HepG2 (cell line): ENCODE results near the gene CHID1. TPM values are rescaled to one million over a fixed set of nuclear protein-coding genes. Genes with fewer than 3 reads are reported as not detected.

Experiments used
- BCL6 ChIP-seq: IDR thresholded peaks from 2 replicates; pipeline ENCODE4 v1.6.1; 2016; ENCODE audit warnings: missing genetic modification reagents, missing compliant biosample characterization
- BRD4 ChIP-seq: sonication (generic); formaldehyde crosslinking; IDR thresholded peaks from 2 replicates; pipeline ENCODE4 v1.4.0; 2020; ENCODE audit warnings: missing genetic modification reagents
- CC2D1A ChIP-seq: sonication (generic); formaldehyde crosslinking; IDR thresholded peaks from 2 replicates; pipeline ENCODE4 v1.8.1; 2023; ENCODE audit warnings: mild to moderate bottlenecking, missing genetic modification reagents
- EED ChIP-seq: sonication (generic); formaldehyde crosslinking; IDR thresholded peaks from 2 replicates; pipeline ENCODE4 v1.5.0; 2020; ENCODE audit warnings: mild to moderate bottlenecking, missing genetic modification reagents
- PHF8 ChIP-seq: sonication (generic); formaldehyde crosslinking; IDR thresholded peaks from 2 replicates; pipeline ENCODE4 v1.5.0; 2020; ENCODE audit warnings: missing genetic modification reagents
- POLR2A ChIP-seq, 2 experiments: IDR thresholded peaks; 2 replicates each; pipeline ENCODE4 v1.6.1; 2011; ENCODE audit warnings: low read depth in 2 of 2, low read length in 2 of 2, mild to moderate bottlenecking in 1 of 2, moderate library complexity in 1 of 2; ENCODE audit not compliant: insufficient read depth in 1 of 2
- POLR2G ChIP-seq: fragments of 200-400 bp; formaldehyde crosslinking; IDR thresholded peaks from 2 replicates; pipeline ENCODE4 v1.6.1; 2018; ENCODE audit warnings: mild to moderate bottlenecking, low read depth, low read length, moderate library complexity
- PRMT3 ChIP-seq: sonication (generic); formaldehyde crosslinking; IDR thresholded peaks from 2 replicates; pipeline ENCODE4 v1.8.1; 2022; ENCODE audit warnings: low read depth, mild to moderate bottlenecking, moderate library complexity, missing genetic modification reagents, borderline replicate concordance
- SOX13 ChIP-seq, 3 experiments: fragments of 450-650 bp in 1 of 3; sonication (generic) in 1 of 3; formaldehyde crosslinking in 1 of 3; IDR thresholded peaks in 2 of 3; conservative IDR thresholded peaks in 1 of 3; 2 replicates each; pipeline versions ENCODE4 v1.5.0 to v1.6.1; 2016 to 2020; ENCODE audit warnings: antibody characterized with exemption in 1 of 3, mild to moderate bottlenecking in 1 of 3, missing compliant biosample characterization in 1 of 3, missing genetic modification reagents in 1 of 3, moderate library complexity in 1 of 3
- ZNF674 ChIP-seq: sonication (generic); formaldehyde crosslinking; IDR thresholded peaks from 2 replicates; pipeline ENCODE4 v1.5.0; 2020; ENCODE audit warnings: low read depth, mild to moderate bottlenecking, missing genetic modification reagents
- ZNF878 ChIP-seq: sonication (generic); formaldehyde crosslinking; IDR thresholded peaks from 2 replicates; pipeline ENCODE4 v1.8.1; 2023; ENCODE audit warnings: mild to moderate bottlenecking, missing genetic modification reagents, moderate library complexity
- ZSCAN9 ChIP-seq: IDR thresholded peaks from 2 replicates; pipeline ENCODE4 v1.6.1; 2016; ENCODE audit warnings: borderline replicate concordance
- polyA plus RNA-seq, 8 experiments: library from polyadenylated mRNA; depleted of rRNA in 3 of 8; stranded (reverse) in 7 of 8; unstranded in 1 of 8; fragments of >200 nt; fragmentation: Illumina TruSeq in 4 of 8; extraction: Trizol in 4 of 8; gene quantifications; 2 replicates each; pipeline versions ENCODE4 v1.2.1 to v1.2.3, GENCODE V29; 2011 to 2016; ENCODE audit warnings: low read depth in 4 of 8, missing spikeins in 1 of 8, mixed read lengths in 1 of 8; ENCODE audit not compliant: insufficient read depth in 1 of 8
- total RNA-seq, 5 experiments: library from RNA; depleted of rRNA; stranded (reverse); fragments of >200 nt; fragmentation: Illumina TruSeq; extraction: Trizol; gene quantifications; 2 replicates each; pipeline ENCODE4 v1.2.3, GENCODE V29; 2016; ENCODE audit warnings: low read depth in 1 of 5
- TF ChIP-seq, protein P1 (sequence below): IDR thresholded peaks from 2 replicates; pipeline ENCODE4 v1.6.1; 2012; ENCODE audit warnings: low read length, improper control_type of control experiment
- TF ChIP-seq, protein P2 (sequence below): sonication (generic); formaldehyde crosslinking; IDR thresholded peaks from 2 replicates; pipeline ENCODE4 v1.9.0; 2021; ENCODE audit warnings: missing genetic modification reagents, borderline replicate concordance
- TF ChIP-seq, protein P3 (sequence below): sonication (generic); formaldehyde crosslinking; IDR thresholded peaks from 2 replicates; pipeline ENCODE4 v1.4.0; 2020; ENCODE audit warnings: missing genetic modification reagents, borderline replicate concordance
- TF ChIP-seq, protein P4 (sequence below): IDR thresholded peaks from 2 replicates; pipeline ENCODE4 v1.6.1; 2016; ENCODE audit warnings: mild to moderate bottlenecking

The CHID1 gene
- total and polyA plus RNA-seq, 2 of the 13 experiments (the other 11 are each of a cell fraction or from before 2014, with no cell fraction given), result 65.1 to 93.6 TPM

DNA sequence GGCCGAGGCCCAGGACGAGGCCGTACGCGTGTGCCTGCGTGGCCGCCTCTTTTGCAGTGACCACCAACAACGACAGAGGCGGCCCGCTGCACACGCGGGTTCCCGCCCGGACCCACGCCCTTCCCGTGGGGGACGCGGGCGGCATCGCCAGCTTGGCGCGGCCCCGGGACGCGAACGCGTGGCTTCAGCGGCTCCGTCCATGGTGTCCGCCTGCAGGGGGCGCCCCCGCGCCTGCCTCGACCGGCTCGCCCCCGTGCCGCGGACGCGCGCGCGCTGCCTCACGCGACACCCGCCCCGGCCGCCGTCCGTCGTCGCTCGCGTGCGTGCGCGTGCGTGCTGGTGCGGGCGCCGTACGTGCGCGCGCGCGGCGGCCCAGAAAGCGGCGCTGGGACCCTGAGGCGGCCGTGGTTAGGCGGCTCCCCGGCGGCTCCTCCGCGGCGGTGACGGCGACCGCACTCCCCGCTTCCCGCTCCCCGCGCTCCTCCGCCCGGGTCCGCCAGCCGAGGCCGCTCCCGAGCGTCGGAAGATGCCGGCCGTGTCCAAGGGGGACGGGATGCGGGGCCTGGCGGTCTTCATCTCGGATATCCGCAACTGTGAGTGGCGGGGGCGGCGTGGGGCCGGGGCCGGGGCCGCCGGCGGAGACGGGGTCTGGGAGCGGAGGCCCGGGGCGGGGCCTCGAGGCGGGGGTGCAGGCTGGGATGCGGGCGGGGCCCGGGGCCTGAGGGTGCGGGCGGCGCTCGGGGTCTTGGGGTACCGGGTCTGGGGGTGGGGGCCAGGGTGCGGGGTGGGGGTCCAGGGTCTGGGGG is 15.1 kb upstream of the CHID1 start, which contains the start of gene AP2A2 (continued):
- TF ChIP-seq, protein P1, sequence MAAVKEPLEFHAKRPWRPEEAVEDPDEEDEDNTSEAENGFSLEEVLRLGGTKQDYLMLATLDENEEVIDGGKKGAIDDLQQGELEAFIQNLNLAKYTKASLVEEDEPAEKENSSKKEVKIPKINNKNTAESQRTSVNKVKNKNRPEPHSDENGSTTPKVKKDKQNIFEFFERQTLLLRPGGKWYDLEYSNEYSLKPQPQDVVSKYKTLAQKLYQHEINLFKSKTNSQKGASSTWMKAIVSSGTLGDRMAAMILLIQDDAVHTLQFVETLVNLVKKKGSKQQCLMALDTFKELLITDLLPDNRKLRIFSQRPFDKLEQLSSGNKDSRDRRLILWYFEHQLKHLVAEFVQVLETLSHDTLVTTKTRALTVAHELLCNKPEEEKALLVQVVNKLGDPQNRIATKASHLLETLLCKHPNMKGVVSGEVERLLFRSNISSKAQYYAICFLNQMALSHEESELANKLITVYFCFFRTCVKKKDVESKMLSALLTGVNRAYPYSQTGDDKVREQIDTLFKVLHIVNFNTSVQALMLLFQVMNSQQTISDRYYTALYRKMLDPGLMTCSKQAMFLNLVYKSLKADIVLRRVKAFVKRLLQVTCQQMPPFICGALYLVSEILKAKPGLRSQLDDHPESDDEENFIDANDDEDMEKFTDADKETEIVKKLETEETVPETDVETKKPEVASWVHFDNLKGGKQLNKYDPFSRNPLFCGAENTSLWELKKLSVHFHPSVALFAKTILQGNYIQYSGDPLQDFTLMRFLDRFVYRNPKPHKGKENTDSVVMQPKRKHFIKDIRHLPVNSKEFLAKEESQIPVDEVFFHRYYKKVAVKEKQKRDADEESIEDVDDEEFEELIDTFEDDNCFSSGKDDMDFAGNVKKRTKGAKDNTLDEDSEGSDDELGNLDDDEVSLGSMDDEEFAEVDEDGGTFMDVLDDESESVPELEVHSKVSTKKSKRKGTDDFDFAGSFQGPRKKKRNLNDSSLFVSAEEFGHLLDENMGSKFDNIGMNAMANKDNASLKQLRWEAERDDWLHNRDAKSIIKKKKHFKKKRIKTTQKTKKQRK, result no peak
- no peak for TF ChIP-seq ZNF878
- TF ChIP-seq, protein P2, sequence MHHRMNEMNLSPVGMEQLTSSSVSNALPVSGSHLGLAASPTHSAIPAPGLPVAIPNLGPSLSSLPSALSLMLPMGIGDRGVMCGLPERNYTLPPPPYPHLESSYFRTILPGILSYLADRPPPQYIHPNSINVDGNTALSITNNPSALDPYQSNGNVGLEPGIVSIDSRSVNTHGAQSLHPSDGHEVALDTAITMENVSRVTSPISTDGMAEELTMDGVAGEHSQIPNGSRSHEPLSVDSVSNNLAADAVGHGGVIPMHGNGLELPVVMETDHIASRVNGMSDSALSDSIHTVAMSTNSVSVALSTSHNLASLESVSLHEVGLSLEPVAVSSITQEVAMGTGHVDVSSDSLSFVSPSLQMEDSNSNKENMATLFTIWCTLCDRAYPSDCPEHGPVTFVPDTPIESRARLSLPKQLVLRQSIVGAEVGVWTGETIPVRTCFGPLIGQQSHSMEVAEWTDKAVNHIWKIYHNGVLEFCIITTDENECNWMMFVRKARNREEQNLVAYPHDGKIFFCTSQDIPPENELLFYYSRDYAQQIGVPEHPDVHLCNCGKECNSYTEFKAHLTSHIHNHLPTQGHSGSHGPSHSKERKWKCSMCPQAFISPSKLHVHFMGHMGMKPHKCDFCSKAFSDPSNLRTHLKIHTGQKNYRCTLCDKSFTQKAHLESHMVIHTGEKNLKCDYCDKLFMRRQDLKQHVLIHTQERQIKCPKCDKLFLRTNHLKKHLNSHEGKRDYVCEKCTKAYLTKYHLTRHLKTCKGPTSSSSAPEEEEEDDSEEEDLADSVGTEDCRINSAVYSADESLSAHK (CRISPR knock-in tag), result no peak
- TF ChIP-seq POLR2A (IDR thresholded peaks at IDR 0.05; ENCODE audit: insufficient read depth in 1 of 2, low read depth in 2 of 2, low read length in 2 of 2), result 0 out of 4 replicates have a peak, but pooled peaks of 1 of the 2 experiments have one; percentile 8
- peak; percentile 69 for TF ChIP-seq PHF8 (CRISPR knock-in tag)
- TF ChIP-seq CC2D1A (CRISPR knock-in tag), result no peak
- no peak for TF ChIP-seq BRD4 (CRISPR knock-in tag)
- TF ChIP-seq SOX13 (IDR thresholded peaks at IDR 0.05), result no peak
- TF ChIP-seq SOX13 (CRISPR knock-in tag; conservative IDR thresholded peaks at IDR 0.05 in 1 of 2, IDR thresholded peaks at IDR 0.05 in 1 of 2), result no peak
- TF ChIP-seq, protein P3, sequence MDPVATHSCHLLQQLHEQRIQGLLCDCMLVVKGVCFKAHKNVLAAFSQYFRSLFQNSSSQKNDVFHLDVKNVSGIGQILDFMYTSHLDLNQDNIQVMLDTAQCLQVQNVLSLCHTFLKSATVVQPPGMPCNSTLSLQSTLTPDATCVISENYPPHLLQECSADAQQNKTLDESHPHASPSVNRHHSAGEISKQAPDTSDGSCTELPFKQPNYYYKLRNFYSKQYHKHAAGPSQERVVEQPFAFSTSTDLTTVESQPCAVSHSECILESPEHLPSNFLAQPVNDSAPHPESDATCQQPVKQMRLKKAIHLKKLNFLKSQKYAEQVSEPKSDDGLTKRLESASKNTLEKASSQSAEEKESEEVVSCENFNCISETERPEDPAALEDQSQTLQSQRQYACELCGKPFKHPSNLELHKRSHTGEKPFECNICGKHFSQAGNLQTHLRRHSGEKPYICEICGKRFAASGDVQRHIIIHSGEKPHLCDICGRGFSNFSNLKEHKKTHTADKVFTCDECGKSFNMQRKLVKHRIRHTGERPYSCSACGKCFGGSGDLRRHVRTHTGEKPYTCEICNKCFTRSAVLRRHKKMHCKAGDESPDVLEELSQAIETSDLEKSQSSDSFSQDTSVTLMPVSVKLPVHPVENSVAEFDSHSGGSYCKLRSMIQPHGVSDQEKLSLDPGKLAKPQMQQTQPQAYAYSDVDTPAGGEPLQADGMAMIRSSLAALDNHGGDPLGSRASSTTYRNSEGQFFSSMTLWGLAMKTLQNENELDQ (CRISPR knock-in tag), result no peak
- no peak for TF ChIP-seq BCL6 (CRISPR knock-in tag)
- 0 out of 2 replicates have a peak, but pooled peaks have one; percentile 43 for TF ChIP-seq ZNF674 (CRISPR knock-in tag)
- peak; percentile 62; the same call in 1 of the 2 replicates for TF ChIP-seq PRMT3 (CRISPR knock-in tag)
- TF ChIP-seq ZSCAN9 (CRISPR knock-in tag), result no peak
- TF ChIP-seq EED (CRISPR knock-in tag), result no peak
- TF ChIP-seq, protein P4, sequence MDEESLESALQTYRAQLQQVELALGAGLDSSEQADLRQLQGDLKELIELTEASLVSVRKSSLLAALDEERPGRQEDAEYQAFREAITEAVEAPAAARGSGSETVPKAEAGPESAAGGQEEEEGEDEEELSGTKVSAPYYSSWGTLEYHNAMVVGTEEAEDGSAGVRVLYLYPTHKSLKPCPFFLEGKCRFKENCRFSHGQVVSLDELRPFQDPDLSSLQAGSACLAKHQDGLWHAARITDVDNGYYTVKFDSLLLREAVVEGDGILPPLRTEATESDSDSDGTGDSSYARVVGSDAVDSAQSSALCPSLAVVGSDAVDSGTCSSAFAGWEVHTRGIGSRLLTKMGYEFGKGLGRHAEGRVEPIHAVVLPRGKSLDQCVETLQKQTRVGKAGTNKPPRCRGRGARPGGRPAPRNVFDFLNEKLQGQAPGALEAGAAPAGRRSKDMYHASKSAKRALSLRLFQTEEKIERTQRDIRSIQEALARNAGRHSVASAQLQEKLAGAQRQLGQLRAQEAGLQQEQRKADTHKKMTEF (CRISPR knock-in tag), result peak; percentile 51; the same call in 1 of the 2 replicates
- TF ChIP-seq POLR2G, result peak; percentile 40; the same call in 1 of the 2 replicates
